T-helper 17 cell (primary cell): ENCODE results near the gene IFT20. TPM values are rescaled to one million over a fixed set of nuclear protein-coding genes. Genes with fewer than 3 reads are reported as not detected.

Source experiments
- ATAC-seq: fragments of 150-1000 bp; cut with Tn5 transposase; 2 replicates; pipeline ENCODE4 v1.10.0; 2021; ENCODE audit warnings: mild to moderate bottlenecking, moderate library complexity
- DNase-seq, 3 donors: peaks; one replicate each; pipeline versions ENCODE4 v3.0.0 to v3.0.0-alpha.2; 2020 to 2021
- H3K9me3 ChIP-seq: one replicate; pipeline ENCODE4 v1.7.0; 2013; ENCODE audit warnings: low read length, mild to moderate bottlenecking; ENCODE audit not compliant: control insufficient read depth, poor library complexity, severe bottlenecking
- H3K27ac Mint-ChIP-seq: one replicate; pipeline ENCODE4 v1.8.0; 2022; ENCODE audit warnings: mild to moderate bottlenecking, moderate library complexity, mixed read lengths
- H3K27me3 Mint-ChIP-seq: one replicate; pipeline ENCODE4 v1.8.0; 2022; ENCODE audit warnings: mixed read lengths
- H3K36me3 Mint-ChIP-seq: one replicate; pipeline ENCODE4 v1.8.0; 2022; ENCODE audit warnings: low read depth, mixed read lengths
- H3K4me1 Mint-ChIP-seq: one replicate; pipeline ENCODE4 v1.8.0; 2022; ENCODE audit warnings: mild to moderate bottlenecking, mixed read lengths
- H3K4me3 Mint-ChIP-seq: one replicate; pipeline ENCODE4 v1.8.0; 2022; ENCODE audit warnings: mild to moderate bottlenecking, moderate library complexity, mixed read lengths
- total RNA-seq, 4 donors: library from RNA in 2 of 4; stranded (reverse) in 2 of 4; gene quantifications; one replicate each; pipeline ENCODE4 v1.2.3 and lab custom pipeline; 2022 to 2026

IFT20 gene, protein sequence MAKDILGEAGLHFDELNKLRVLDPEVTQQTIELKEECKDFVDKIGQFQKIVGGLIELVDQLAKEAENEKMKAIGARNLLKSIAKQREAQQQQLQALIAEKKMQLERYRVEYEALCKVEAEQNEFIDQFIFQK
- total RNA-seq = 10 to 100 TPM; 60.6 to 64.6 TPM
- total RNA-seq (lab: John Stamatoyannopoulos, UW) = 26.9 to 35.5 reads per million in 2 donors

DNA sequence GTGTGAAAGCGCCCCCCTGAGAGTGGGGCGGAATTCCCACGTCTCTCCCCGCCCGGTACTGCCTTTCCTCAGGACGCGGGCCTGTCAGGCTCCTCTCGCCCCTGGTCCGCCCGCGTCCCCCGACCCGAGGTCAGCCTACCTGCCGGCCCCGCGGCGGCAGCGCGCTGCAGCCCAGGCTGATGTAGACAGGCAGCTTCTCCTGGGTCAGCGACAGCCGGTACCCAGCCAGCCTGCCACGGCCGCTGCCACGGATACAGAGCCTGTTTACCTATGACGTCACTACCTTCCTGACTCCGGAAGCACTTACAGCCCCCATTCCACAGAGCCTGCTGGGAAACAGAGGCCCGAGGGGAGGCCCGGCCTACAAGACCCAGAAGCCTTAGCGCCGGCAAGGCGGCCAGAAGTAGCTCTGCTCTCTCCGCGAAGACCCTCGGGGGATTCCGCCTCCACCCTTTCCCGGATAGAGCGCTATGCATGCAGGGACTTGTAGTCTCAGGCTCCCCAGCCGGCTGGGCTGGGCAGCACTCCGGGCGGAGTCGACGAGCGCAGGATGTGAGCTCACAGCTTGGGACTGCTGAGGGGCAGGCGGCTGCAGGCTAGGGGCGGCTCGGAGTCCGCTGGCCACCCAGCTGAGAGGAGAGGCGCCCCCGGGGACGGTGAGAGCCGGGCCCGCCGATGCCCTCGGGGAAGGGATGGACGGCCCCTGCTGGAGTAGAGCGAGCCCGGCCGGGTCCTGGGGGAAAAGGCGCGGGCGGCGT is at the start of gene IFT20, which contains the start of gene TNFAIP1:
TSS of gene IFT20 (minus strand) at position 272 of the 758 bp plus-strand sequence. CDS start 3,487 bp downstream, outside the sequence.
TSS of gene TNFAIP1 (plus strand) at position 561 of the 758 bp plus-strand sequence. CDS start 3,761 bp downstream, outside the sequence.
- Mint-ChIP-seq H3K4me3 (peak within 1 kb of the TSS; percentile 98), H3K36me3 (peaks cover 5% of the 10 kb centered on the region)

DNA sequence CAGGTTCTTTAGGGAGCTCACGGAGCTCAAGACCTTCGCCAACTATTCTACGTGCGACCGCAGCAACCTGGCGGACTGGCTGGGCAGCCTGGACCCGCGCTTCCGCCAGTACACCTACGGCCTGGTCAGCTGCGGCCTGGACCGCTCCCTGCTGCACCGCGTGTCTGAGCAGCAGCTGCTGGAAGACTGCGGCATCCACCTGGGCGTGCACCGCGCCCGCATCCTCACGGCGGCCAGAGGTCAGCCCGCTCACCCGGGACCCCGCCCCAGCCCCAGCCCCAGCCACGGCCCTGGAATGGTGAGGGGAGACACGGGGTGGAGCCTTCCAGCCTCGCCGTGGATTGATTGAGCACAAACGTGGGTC is 49.7 kb upstream of the IFT20 start:
- H3K4me3 Mint-ChIP-seq = peak overlapping the region; percentile 94
- H3K36me3 Mint-ChIP-seq = peaks cover 5% of the 10 kb centered on the region
- peak overlapping the region; percentile 91 for H3K27ac Mint-ChIP-seq
- no peaks in the 10 kb centered on the region for H3K9me3 ChIP-seq
- peaks cover 23% of the 10 kb centered on the region for H3K4me1 Mint-ChIP-seq
- ATAC-seq (peak; percentile 14), DNase-seq (no peak)
- no peaks in the 10 kb centered on the region for H3K27me3 Mint-ChIP-seq

More for the DNA sequence above, at the start of gene IFT20, which contains the start of gene TNFAIP1:
- Mint-ChIP-seq H3K4me1 (peaks cover 34% of the 10 kb centered on the region), H3K27ac (peak within 1 kb of the TSS; percentile 89), H3K27me3 (no peaks in the 10 kb centered on the region)
- peak; percentile 92 to 96 (median 94) for DNase-seq
- H3K9me3 ChIP-seq = no peaks in the 10 kb centered on the region
- peak; percentile 98 for ATAC-seq

- Mint-ChIP-seq H3K4me3 (peak overlapping the region; percentile 94), H3K27me3 (no peaks in the 10 kb centered on the region), H3K4me1 (peaks cover 22% of the 10 kb centered on the region), H3K36me3 (peaks cover 2% of the 10 kb centered on the region), H3K27ac (peak overlapping the region; percentile 91)
- ATAC-seq = peak; percentile 94
- no peaks in the 10 kb centered on the region for H3K9me3 ChIP-seq
- peak in 2 of 3 donors; percentile 46 for DNase-seq
These were observed 49.2 kb upstream of the IFT20 start for GRCh38 chr17:28384281-28385036.

- Mint-ChIP-seq H3K27ac (no peak overlapping the region), H3K27me3 (no peaks in the 10 kb centered on the region), H3K36me3 (peaks cover 7% of the 10 kb centered on the region)
These were observed 46.0 kb upstream of the IFT20 start for GRCh38 chr17:28381141-28381825.

GRCh38 chr17:28379814-28380801 is 44.8 kb upstream of the IFT20 start:
- ATAC-seq (no peak), DNase-seq (no peak)
- Mint-ChIP-seq H3K27ac (no peak overlapping the region), H3K27me3 (no peaks in the 10 kb centered on the region), H3K4me3 (no peak overlapping the region), H3K36me3 (peaks cover 7% of the 10 kb centered on the region), H3K4me1 (peaks cover 23% of the 10 kb centered on the region)
- H3K9me3 ChIP-seq = no peaks in the 10 kb centered on the region

More at GRCh38 chr17:28381141-28381825, 46.0 kb upstream of the IFT20 start:
- H3K4me1 Mint-ChIP-seq = peaks cover 29% of the 10 kb centered on the region
- no peaks in the 10 kb centered on the region for H3K9me3 ChIP-seq
- DNase-seq = no peak
- ATAC-seq = no peak
- H3K4me3 Mint-ChIP-seq = no peak overlapping the region

- peaks cover 13% of the 10 kb centered on the region for H3K4me1 Mint-ChIP-seq
- peak overlapping the region; percentile 97 for H3K4me3 Mint-ChIP-seq
- ATAC-seq (no peak), DNase-seq (no peak)
- no peaks in the 10 kb centered on the region for H3K27me3 Mint-ChIP-seq
- no peaks in the 10 kb centered on the region for H3K36me3 Mint-ChIP-seq
- peak overlapping the region; percentile 60 for H3K27ac Mint-ChIP-seq
- no peaks in the 10 kb centered on the region for H3K9me3 ChIP-seq
These were observed 37.6 kb upstream of the IFT20 start for GRCh38 chr17:28372945-28373274.

GRCh38 chr17:28372203-28372944 is 37.1 kb upstream of the IFT20 start:
- H3K27me3 Mint-ChIP-seq = no peaks in the 10 kb centered on the region

GRCh38 chr17:28371245-28372202 is 36.3 kb upstream of the IFT20 start, which contains the start of gene SARM1:
Gene SARM1 (plus strand): TSS chr17:28371694. CDS start chr17:28372033, 339 bp downstream.
- no peaks in the 10 kb centered on the region for H3K36me3 Mint-ChIP-seq
- DNase-seq (peak; percentile 63 to 81 (median 73)), ATAC-seq (peak; percentile 89)
- peaks cover 13% of the 10 kb centered on the region for H3K4me1 Mint-ChIP-seq
- no peaks in the 10 kb centered on the region for H3K9me3 ChIP-seq
- H3K4me3 Mint-ChIP-seq = peak within 1 kb of the TSS; percentile 97
- no peaks in the 10 kb centered on the region for H3K27me3 Mint-ChIP-seq
- peak within 1 kb of the TSS; percentile 85 for H3K27ac Mint-ChIP-seq

More at GRCh38 chr17:28372203-28372944, 37.1 kb upstream of the IFT20 start:
- no peak for ATAC-seq
- H3K4me1 Mint-ChIP-seq = peaks cover 13% of the 10 kb centered on the region
- DNase-seq = no peak
- no peaks in the 10 kb centered on the region for H3K9me3 ChIP-seq
- H3K27ac Mint-ChIP-seq = peak overlapping the region; percentile 60
- peak overlapping the region; percentile 97 for H3K4me3 Mint-ChIP-seq
- H3K36me3 Mint-ChIP-seq = no peaks in the 10 kb centered on the region

DNA sequence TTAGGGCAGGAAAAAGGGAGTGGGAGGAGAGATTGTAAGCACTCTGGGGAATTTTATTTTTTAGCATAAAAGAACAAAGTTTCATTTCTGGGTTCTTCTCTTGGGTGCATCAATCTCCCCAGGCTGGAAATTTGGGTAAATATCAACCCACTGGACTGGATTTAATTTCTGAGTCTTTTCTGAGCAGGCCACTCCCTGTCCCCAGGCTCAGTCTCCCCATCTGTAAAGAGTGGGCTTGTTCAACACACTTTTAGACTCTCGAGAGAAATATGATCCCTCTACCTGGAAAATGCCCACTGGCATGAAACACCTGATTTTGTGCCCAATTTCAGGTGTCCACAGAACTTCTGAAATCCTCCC is 35.5 kb upstream of the IFT20 start:
- peak overlapping the region; percentile 97 for H3K4me3 Mint-ChIP-seq

GRCh38 chr17:28370035-28370743 is 34.9 kb upstream of the IFT20 start, which contains the start of gene VTN:
Gene VTN (minus strand): TSS chr17:28370307. CDS start chr17:28370203, 104 bp downstream.
- H3K27ac Mint-ChIP-seq = peak within 1 kb of the TSS; percentile 85
- ATAC-seq (no peak), DNase-seq (no peak)
- H3K4me1 Mint-ChIP-seq = peaks cover 13% of the 10 kb centered on the region
- no peaks in the 10 kb centered on the region for H3K9me3 ChIP-seq
- H3K4me3 Mint-ChIP-seq = peak within 1 kb of the TSS; percentile 97
- no peaks in the 10 kb centered on the region for H3K36me3 Mint-ChIP-seq
- no peaks in the 10 kb centered on the region for H3K27me3 Mint-ChIP-seq

More for the DNA sequence above, 35.5 kb upstream of the IFT20 start:
- DNase-seq (no peak), ATAC-seq (no peak)
- Mint-ChIP-seq H3K27ac (peak overlapping the region; percentile 85), H3K36me3 (no peaks in the 10 kb centered on the region), H3K27me3 (no peaks in the 10 kb centered on the region), H3K4me1 (peaks cover 13% of the 10 kb centered on the region)
- no peaks in the 10 kb centered on the region for H3K9me3 ChIP-seq
